DOHH2 (cell line): ENCODE measurements around the gene TRABD2A.

Source experiments
- H3F3A ChIP-seq: fragments of 200-600 bp; sonication (generic), shearing (Covaris generic); 2 replicates; pipeline ENCODE4 v1.6.0; 2016; ENCODE audit warnings: antibody characterized with exemption, mild to moderate bottlenecking; ENCODE audit not compliant: control insufficient read depth, insufficient read depth
- H3K27ac ChIP-seq: fragments of 200-600 bp; sonication (generic); 2 replicates; pipeline ENCODE4 v1.5.1; 2014; ENCODE audit warnings: low read depth, mild to moderate bottlenecking, low read length, moderate library complexity
- H3K27me3 ChIP-seq: fragments of 200-600 bp; sonication (generic); 2 replicates; pipeline ENCODE4 v1.6.1; 2014; ENCODE audit warnings: mild to moderate bottlenecking, low read length, mixed read lengths; ENCODE audit not compliant: control insufficient read depth
- H3K36me3 ChIP-seq: fragments of 200-600 bp; sonication (generic); 2 replicates; pipeline ENCODE4 v1.6.1; 2014; ENCODE audit warnings: mild to moderate bottlenecking, low read length, moderate library complexity, mixed read lengths; ENCODE audit not compliant: control insufficient read depth
- H3K4me1 ChIP-seq: fragments of 200-600 bp; sonication (generic); 2 replicates; pipeline ENCODE4 v1.6.1; 2014; ENCODE audit warnings: mild to moderate bottlenecking, low read length, mixed read lengths; ENCODE audit not compliant: control insufficient read depth
- H3K4me2 ChIP-seq: fragments of 200-600 bp; sonication (generic); 2 replicates; pipeline ENCODE4 v1.6.0; 2014; ENCODE audit warnings: mild to moderate bottlenecking, low read length, moderate library complexity
- H3K4me3 ChIP-seq: fragments of 200-600 bp; sonication (generic); 2 replicates; pipeline ENCODE4 v1.5.1; 2014; ENCODE audit warnings: mild to moderate bottlenecking, low read length, mixed read lengths
- H3K79me2 ChIP-seq: fragments of 200-600 bp; sonication (generic); 2 replicates; pipeline ENCODE4 v1.6.1; 2014; ENCODE audit warnings: mild to moderate bottlenecking, low read length, mixed read lengths; ENCODE audit not compliant: control insufficient read depth
- H3K9me2 ChIP-seq: fragments of 200-600 bp; sonication (generic); replicated peaks from 2 replicates; pipeline ENCODE4 v1.6.1; 2014; ENCODE audit warnings: mild to moderate bottlenecking, low read length, mixed read lengths; ENCODE audit not compliant: control insufficient read depth
- H3K9me3 ChIP-seq: fragments of 200-600 bp; sonication (generic); 2 replicates; pipeline ENCODE4 v1.6.1; 2014; ENCODE audit warnings: antibody characterized with exemption, low read length, mixed read lengths; ENCODE audit not compliant: control insufficient read depth, insufficient read depth
- H4K20me1 ChIP-seq: fragments of 200-600 bp; sonication (generic); 2 replicates; pipeline ENCODE4 v1.6.0; 2014; ENCODE audit warnings: low read depth, mild to moderate bottlenecking, antibody characterized with exemption, low read length, moderate library complexity; ENCODE audit not compliant: control insufficient read depth, insufficient read depth
- EZH2phosphoT487 ChIP-seq: fragments of 200-600 bp; sonication (generic); IDR thresholded peaks from 2 replicates; pipeline ENCODE4 v1.6.1; 2017; ENCODE audit warnings: borderline replicate concordance, mild to moderate bottlenecking, antibody characterized with exemption, low read length, moderate library complexity, mixed read lengths
- TF ChIP-seq, protein P1 (sequence below): fragments of 200-600 bp; sonication (generic); IDR thresholded peaks from one replicate; pipeline ENCODE4 v1.5.1; 2014; ENCODE audit warnings: antibody characterized with exemption, mild to moderate bottlenecking, low read depth, low read length; ENCODE audit not compliant: poor library complexity, severe bottlenecking

Gene TRABD2A

DNA sequence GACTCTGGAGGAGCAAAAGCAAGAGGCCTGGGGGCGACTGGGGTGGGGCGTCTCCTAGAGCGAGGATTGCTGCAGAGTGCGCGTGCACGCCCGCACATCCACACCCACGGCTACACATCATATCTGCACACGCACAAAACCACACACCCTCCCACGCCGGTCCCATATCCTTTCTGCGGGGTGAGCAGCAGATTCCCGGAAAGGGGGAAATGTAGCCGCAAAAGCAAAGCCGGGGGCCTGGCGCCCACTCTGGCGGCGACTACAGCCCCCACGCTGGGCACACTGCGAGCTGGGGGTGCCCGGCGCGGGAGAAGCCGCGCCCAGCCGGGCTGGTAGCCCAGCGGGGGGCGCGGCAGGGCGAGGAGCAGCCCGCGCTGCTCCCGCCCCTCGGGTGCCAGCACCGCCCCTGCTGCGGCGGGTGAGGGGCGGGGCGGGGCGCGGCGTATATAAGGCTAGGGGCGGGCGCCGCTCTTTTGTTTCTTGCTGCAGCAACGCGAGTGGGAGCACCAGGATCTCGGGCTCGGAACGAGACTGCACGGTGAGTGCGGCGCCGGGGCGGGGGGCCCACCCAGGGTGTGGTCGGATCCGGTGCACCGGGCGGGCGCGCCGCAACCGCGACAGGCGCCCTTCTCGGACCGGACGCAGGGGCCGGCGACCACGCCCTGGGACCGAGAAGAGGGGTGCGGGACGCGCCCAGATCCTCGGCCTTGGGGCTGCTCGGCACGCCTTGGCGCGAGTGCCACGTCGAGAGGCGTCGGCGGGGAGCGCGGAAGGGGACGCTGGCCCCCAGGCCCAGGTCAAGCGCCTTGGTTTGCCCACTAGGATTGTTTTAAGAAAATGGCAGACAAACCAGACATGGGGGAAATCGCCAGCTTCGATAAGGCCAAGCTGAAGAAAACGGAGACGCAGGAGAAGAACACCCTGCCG is 24.6 kb upstream of the TRABD2A start, which contains the start of gene TMSB10:
TSS of gene TMSB10 (plus strand) at position 476 of the 927 bp plus-strand sequence.
- H3K27ac ChIP-seq = peak within 1 kb of the TSS; percentile 66
- H3K79me2 ChIP-seq = peaks cover 24% of the 10 kb centered on the region
- peaks cover 42% of the 10 kb centered on the region for H3K36me3 ChIP-seq
- H3K4me2 ChIP-seq = peak within 1 kb of the TSS; percentile 73
- peak within 1 kb of the TSS; percentile 97 for H3K4me3 ChIP-seq
- no peaks in the 10 kb centered on the region for H3K9me2 ChIP-seq
- H3K4me1 ChIP-seq = peaks cover 24% of the 10 kb centered on the region
- peaks cover 21% of the 10 kb centered on the region for H3F3A ChIP-seq
- peaks cover 8% of the 10 kb centered on the region; the same call in 1 of the 2 replicates for H4K20me1 ChIP-seq
- TF ChIP-seq, protein P1, sequence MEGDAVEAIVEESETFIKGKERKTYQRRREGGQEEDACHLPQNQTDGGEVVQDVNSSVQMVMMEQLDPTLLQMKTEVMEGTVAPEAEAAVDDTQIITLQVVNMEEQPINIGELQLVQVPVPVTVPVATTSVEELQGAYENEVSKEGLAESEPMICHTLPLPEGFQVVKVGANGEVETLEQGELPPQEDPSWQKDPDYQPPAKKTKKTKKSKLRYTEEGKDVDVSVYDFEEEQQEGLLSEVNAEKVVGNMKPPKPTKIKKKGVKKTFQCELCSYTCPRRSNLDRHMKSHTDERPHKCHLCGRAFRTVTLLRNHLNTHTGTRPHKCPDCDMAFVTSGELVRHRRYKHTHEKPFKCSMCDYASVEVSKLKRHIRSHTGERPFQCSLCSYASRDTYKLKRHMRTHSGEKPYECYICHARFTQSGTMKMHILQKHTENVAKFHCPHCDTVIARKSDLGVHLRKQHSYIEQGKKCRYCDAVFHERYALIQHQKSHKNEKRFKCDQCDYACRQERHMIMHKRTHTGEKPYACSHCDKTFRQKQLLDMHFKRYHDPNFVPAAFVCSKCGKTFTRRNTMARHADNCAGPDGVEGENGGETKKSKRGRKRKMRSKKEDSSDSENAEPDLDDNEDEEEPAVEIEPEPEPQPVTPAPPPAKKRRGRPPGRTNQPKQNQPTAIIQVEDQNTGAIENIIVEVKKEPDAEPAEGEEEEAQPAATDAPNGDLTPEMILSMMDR = peak; percentile 39
- no peak for TF ChIP-seq EZH2phosphoT487
- peaks cover 4% of the 10 kb centered on the region; the same call in 1 of the 2 replicates for H3K27me3 ChIP-seq
- H3K9me3 ChIP-seq = peaks cover 5% of the 10 kb centered on the region; the same call in 1 of the 2 replicates

DNA sequence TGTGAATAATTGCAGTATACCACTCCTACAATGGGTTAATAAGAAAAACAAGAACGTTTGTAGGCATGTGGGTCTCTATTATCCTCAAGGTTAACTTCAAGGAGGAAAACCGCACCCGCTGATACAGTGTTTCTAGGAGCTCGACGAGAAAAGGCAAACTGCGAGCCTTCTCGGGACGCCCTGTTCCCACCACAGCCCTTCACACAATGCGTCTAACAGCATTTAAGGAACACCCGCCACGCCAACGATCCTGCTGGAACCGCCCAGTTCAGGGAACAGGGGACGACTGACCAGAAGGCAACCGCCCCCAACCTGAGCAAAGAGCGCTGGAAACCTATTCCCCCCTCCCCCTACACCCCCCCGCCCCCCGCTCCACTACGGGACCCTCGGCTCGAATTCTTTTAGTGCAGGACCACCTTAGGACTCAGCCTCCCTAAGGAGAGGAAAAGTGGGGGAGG is 23.9 kb upstream of the TRABD2A start:
- H3K9me3 ChIP-seq = peaks cover 5% of the 10 kb centered on the region; the same call in 1 of the 2 replicates
- H4K20me1 ChIP-seq = peaks cover 8% of the 10 kb centered on the region; the same call in 1 of the 2 replicates
- no peak overlapping the region for H3K27ac ChIP-seq
- peaks cover 39% of the 10 kb centered on the region for H3K36me3 ChIP-seq
- H3K4me1 ChIP-seq = peaks cover 24% of the 10 kb centered on the region
- H3K9me2 ChIP-seq = no peaks in the 10 kb centered on the region
- peaks cover 24% of the 10 kb centered on the region for H3K79me2 ChIP-seq
- H3K4me2 ChIP-seq = peak overlapping the region; percentile 73
- TF ChIP-seq, protein P1 = no peak
- TF ChIP-seq EZH2phosphoT487 = no peak
- H3F3A ChIP-seq = peaks cover 21% of the 10 kb centered on the region
- H3K4me3 ChIP-seq = peak overlapping the region; percentile 97
- H3K27me3 ChIP-seq = peaks cover 4% of the 10 kb centered on the region; the same call in 1 of the 2 replicates

DNA sequence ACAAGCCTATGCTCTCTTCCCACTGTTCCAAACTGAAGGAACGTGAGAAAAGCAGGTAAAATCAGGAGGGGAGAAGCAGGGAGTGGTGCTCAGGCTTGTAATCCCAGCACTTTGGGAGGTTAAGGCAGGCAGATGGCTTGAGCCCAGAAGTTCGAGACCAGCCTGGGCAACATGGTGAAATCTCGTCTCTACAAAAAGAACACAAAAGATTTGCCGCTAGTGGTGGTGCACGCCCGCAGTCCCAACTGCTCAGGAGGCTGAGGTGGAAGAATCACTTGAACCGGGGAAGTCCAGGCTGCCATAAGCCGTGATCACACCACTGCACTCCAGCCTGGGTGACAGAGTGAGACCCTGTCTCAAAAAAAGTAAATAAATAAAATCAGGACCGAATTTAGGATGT is 23.3 kb upstream of the TRABD2A start:
- H3K4me2 ChIP-seq = peak overlapping the region; percentile 73; the same call in 1 of the 2 replicates
- H3K4me3 ChIP-seq = peak overlapping the region; percentile 97; the same call in 1 of the 2 replicates
- H3K4me1 ChIP-seq = peaks cover 24% of the 10 kb centered on the region
- H3K27me3 ChIP-seq = peaks cover 4% of the 10 kb centered on the region; the same call in 1 of the 2 replicates
- H3F3A ChIP-seq = peaks cover 21% of the 10 kb centered on the region
- peaks cover 33% of the 10 kb centered on the region for H3K36me3 ChIP-seq
- H4K20me1 ChIP-seq = peaks cover 8% of the 10 kb centered on the region; the same call in 1 of the 2 replicates
- H3K27ac ChIP-seq = no peak overlapping the region
- H3K9me3 ChIP-seq = peaks cover 1% of the 10 kb centered on the region; the same call in 1 of the 2 replicates
- no peaks in the 10 kb centered on the region for H3K9me2 ChIP-seq
- H3K79me2 ChIP-seq = peaks cover 24% of the 10 kb centered on the region
- no peak for TF ChIP-seq EZH2phosphoT487
- TF ChIP-seq, protein P1 = no peak
